Measurements from ENCODE around the gene PYGL. TPM values are rescaled to one million over a fixed set of nuclear protein-coding genes. Genes with fewer than 3 reads are reported as not detected.

The PYGL gene
- total RNA-seq, 1 donor from 2014 or later = 65.6 TPM

- TF ChIP-seq CTCF (IDR thresholded peaks at IDR 0.05) = no peak
- H3K9me3 ChIP-seq = no peaks in the 10 kb centered on the region
- intact Hi-C loops (cut with DNase I) = no loop called here
- no peaks in the 10 kb centered on the region for H3K27me3 ChIP-seq (ENCODE audit: low read depth)
- H3K4me1 ChIP-seq = peaks cover 14% of the 10 kb centered on the region
- H3K27ac ChIP-seq = no peak overlapping the region
- H3K36me3 ChIP-seq = no peaks in the 10 kb centered on the region
- ATAC-seq (no peak), DNase-seq (no peak)
- H3K4me3 ChIP-seq = no peak overlapping the region
Measured at GRCh38 chr14:50864237-50864636, 80.0 kb downstream of the PYGL start.

GRCh38 chr14:50862036-50862570, 82.2 kb downstream of the PYGL start:
- no peak for TF ChIP-seq CTCF (IDR thresholded peaks at IDR 0.05)
- H3K4me1 ChIP-seq = peaks cover 16% of the 10 kb centered on the region
- intact Hi-C loops (cut with DNase I) = no loop called here

GRCh38 chr14:50860478-50861086, 83.7 kb downstream of the PYGL start:
- Histone ChIP-seq H3K27me3 (ENCODE audit: low read depth) (no peaks in the 10 kb centered on the region), H3K36me3 (no peaks in the 10 kb centered on the region), H3K4me3 (peak overlapping the region; percentile 65), H3K27ac (no peak overlapping the region), H3K4me1 (peaks cover 14% of the 10 kb centered on the region), H3K9me3 (no peaks in the 10 kb centered on the region)
- DNase-seq (peak; percentile 81), ATAC-seq (peak; percentile 75 to 92)
- TF ChIP-seq CTCF (IDR thresholded peaks at IDR 0.05) = peak; percentile 80
- intact Hi-C loops (cut with DNase I) = no loop called here

More at GRCh38 chr14:50862036-50862570, 82.2 kb downstream of the PYGL start:
- no peak overlapping the region for H3K4me3 ChIP-seq
- H3K27ac ChIP-seq = no peak overlapping the region
- no peaks in the 10 kb centered on the region for H3K9me3 ChIP-seq
- DNase-seq (no peak), ATAC-seq (no peak)
- no peaks in the 10 kb centered on the region for H3K36me3 ChIP-seq
- H3K27me3 ChIP-seq (ENCODE audit: low read depth) = no peaks in the 10 kb centered on the region

- H3K36me3 ChIP-seq = no peaks in the 10 kb centered on the region
- H3K27ac ChIP-seq = peak overlapping the region; percentile 56
- no peak for TF ChIP-seq CTCF (IDR thresholded peaks at IDR 0.05)
- peaks cover 12% of the 10 kb centered on the region for H3K4me1 ChIP-seq
- DNase-seq (no peak), ATAC-seq (peak in 1 of 2 donors; percentile 13)
- H3K4me3 ChIP-seq = peak overlapping the region; percentile 65
- no peaks in the 10 kb centered on the region for H3K27me3 ChIP-seq (ENCODE audit: low read depth)
- no peaks in the 10 kb centered on the region for H3K9me3 ChIP-seq
- intact Hi-C loops (cut with DNase I) = no loop called here
Measured at GRCh38 chr14:50859296-50859624, 85.0 kb downstream of the PYGL start.

GRCh38 chr14:50856660-50857059, 87.6 kb downstream of the PYGL start:
- H3K36me3 ChIP-seq = no peaks in the 10 kb centered on the region
- TF ChIP-seq CTCF (IDR thresholded peaks at IDR 0.05) = no peak
- no peak overlapping the region for H3K27ac ChIP-seq
- peaks cover 12% of the 10 kb centered on the region for H3K4me1 ChIP-seq
- DNase-seq = no peak
- H3K27me3 ChIP-seq (ENCODE audit: low read depth) = no peaks in the 10 kb centered on the region
- H3K9me3 ChIP-seq = no peaks in the 10 kb centered on the region
- no peak overlapping the region for H3K4me3 ChIP-seq
- intact Hi-C loops (cut with DNase I) = no loop called here
- no peak for ATAC-seq
